ENCODE results near the gene CYP4V2.

Gene CYP4V2

GRCh38 chr4:186191200-186192065 is at the start of gene CYP4V2:
CYP4V2 (plus strand) TSS chr4:186191567; CDS start chr4:186191824, 257 bp downstream.
- DNase-seq (ENCODE audit: low read depth, low spot score): peak; percentile 79

GRCh38 chr4:186144198-186144945 is 47.0 kb upstream of the CYP4V2 start:
- no peak for DNase-seq (ENCODE audit: low read depth, low spot score)

GRCh38 chr4:186144946-186145569 is 46.3 kb upstream of the CYP4V2 start:
- DNase-seq (ENCODE audit: low read depth, low spot score): no peak

GRCh38 chr4:186146458-186146857 is 44.9 kb upstream of the CYP4V2 start:
- no peak for DNase-seq (ENCODE audit: low read depth, low spot score)

GRCh38 chr4:186148336-186148975 is 42.9 kb upstream of the CYP4V2 start:
- no peak for DNase-seq (ENCODE audit: low read depth, low spot score)

GRCh38 chr4:186149872-186150271 is 41.5 kb upstream of the CYP4V2 start:
- DNase-seq (ENCODE audit: low read depth, low spot score): no peak

- DNase-seq (ENCODE audit: low read depth, low spot score): no peak
Measured at GRCh38 chr4:186150926-186151325, 40.4 kb upstream of the CYP4V2 start.

GRCh38 chr4:186151499-186151898 is 39.9 kb upstream of the CYP4V2 start:
- DNase-seq (ENCODE audit: low read depth, low spot score): no peak

- DNase-seq (ENCODE audit: low read depth, low spot score): no peak
Measured at GRCh38 chr4:186158021-186158813, 33.1 kb upstream of the CYP4V2 start.

- no peak for DNase-seq (ENCODE audit: low read depth, low spot score)
Measured at GRCh38 chr4:186158966-186159365, 32.4 kb upstream of the CYP4V2 start.

GRCh38 chr4:186159613-186160012 is 31.8 kb upstream of the CYP4V2 start:
- DNase-seq (ENCODE audit: low read depth, low spot score): no peak

- DNase-seq (ENCODE audit: low read depth, low spot score): no peak
Measured at GRCh38 chr4:186161138-186161537, 30.2 kb upstream of the CYP4V2 start.

- no peak for DNase-seq (ENCODE audit: low read depth, low spot score)
Measured at GRCh38 chr4:186166852-186167512, 24.4 kb upstream of the CYP4V2 start.

GRCh38 chr4:186167605-186168004 is 23.8 kb upstream of the CYP4V2 start:
- no peak for DNase-seq (ENCODE audit: low read depth, low spot score)

- DNase-seq (ENCODE audit: low read depth, low spot score): no peak
Measured at GRCh38 chr4:186168750-186169149, 22.6 kb upstream of the CYP4V2 start.

- DNase-seq (ENCODE audit: low read depth, low spot score): no peak
Measured at GRCh38 chr4:186169333-186169944, 21.9 kb upstream of the CYP4V2 start.

- no peak for DNase-seq (ENCODE audit: low read depth, low spot score)
Measured at GRCh38 chr4:186169945-186170802, 21.2 kb upstream of the CYP4V2 start.

GRCh38 chr4:186170966-186171365 is 20.4 kb upstream of the CYP4V2 start:
- no peak for DNase-seq (ENCODE audit: low read depth, low spot score)

GRCh38 chr4:186172546-186172945 is 18.8 kb upstream of the CYP4V2 start:
- no peak for DNase-seq (ENCODE audit: low read depth, low spot score)
